ENCODE results near the gene CCNC.

CCNC gene

GRCh38 chr6:99507648-99508047 lies 60.8 kb downstream of the CCNC start:
- ChIA-PET CTCF (no interaction called here), POLR2A (no interaction called here)
- DNase-seq (ENCODE audit: extremely low spot score): no peak
- TF ChIP-seq BHLHE40 (IDR thresholded peaks at IDR 0.05; ENCODE audit: borderline replicate concordance) (no peak), ZNF384 (IDR thresholded peaks at IDR 0.05) (no peak), TARDBP (IDR thresholded peaks at IDR 0.05) (no peak)

GRCh38 chr6:99501762-99502161 lies 66.7 kb downstream of the CCNC start:
- POLR2A ChIA-PET: no interaction called here
- TF ChIP-seq BHLHE40 (IDR thresholded peaks at IDR 0.05; ENCODE audit: borderline replicate concordance): no peak
- TF ChIP-seq HDGF (IDR thresholded peaks at IDR 0.05; ENCODE audit: borderline replicate concordance): no peak
- no peak for TF ChIP-seq CTBP1 (IDR thresholded peaks at IDR 0.05; ENCODE audit: borderline replicate concordance)
- TF ChIP-seq L3MBTL2 (conservative IDR thresholded peaks at IDR 0.05): no peak
- TF ChIP-seq LEF1 (IDR thresholded peaks at IDR 0.05; ENCODE audit: borderline replicate concordance): no peak
- TF ChIP-seq TARDBP (IDR thresholded peaks at IDR 0.05): no peak
- no peak for TF ChIP-seq SUZ12 (IDR thresholded peaks at IDR 0.05)
- TF ChIP-seq ELF4 (IDR thresholded peaks at IDR 0.05): no peak
- TF ChIP-seq FOXM1 (IDR thresholded peaks at IDR 0.05; ENCODE audit: borderline replicate concordance): no peak
- TF ChIP-seq ZNF384 (IDR thresholded peaks at IDR 0.05): no peak
- TF ChIP-seq FOXA1 (IDR thresholded peaks at IDR 0.05): no peak
- TF ChIP-seq FOXK2 (IDR thresholded peaks at IDR 0.05): no peak
- TF ChIP-seq PKNOX1 (IDR thresholded peaks at IDR 0.05): no peak
- TF ChIP-seq SP1 (IDR thresholded peaks at IDR 0.05): no peak
- no peak for TF ChIP-seq ARNT (IDR thresholded peaks at IDR 0.05)
- no peak for TF ChIP-seq NFRKB (IDR thresholded peaks at IDR 0.05)
- no peak for DNase-seq (ENCODE audit: extremely low spot score)
- CTCF ChIA-PET: interaction anchor here (0.6 to 1.0 kb wide), 2 partner anchors 22 to 157 kb away, joined by 3 read pairs; no protein-coding TSS in a partner anchor

- CTCF ChIA-PET: interaction anchor here (0.6 kb wide), 1 partner anchor 116 kb away, joined by 3 read pairs; no protein-coding TSS in a partner anchor
- POLR2A ChIA-PET: no interaction called here
- TF ChIP-seq FOXM1 (IDR thresholded peaks at IDR 0.05; ENCODE audit: borderline replicate concordance) (no peak), SP1 (IDR thresholded peaks at IDR 0.05) (no peak), FOXK2 (IDR thresholded peaks at IDR 0.05) (no peak), NFRKB (IDR thresholded peaks at IDR 0.05) (no peak), ZNF384 (IDR thresholded peaks at IDR 0.05) (no peak), HDGF (IDR thresholded peaks at IDR 0.05; ENCODE audit: borderline replicate concordance) (no peak), CTBP1 (IDR thresholded peaks at IDR 0.05; ENCODE audit: borderline replicate concordance) (no peak), ARNT (IDR thresholded peaks at IDR 0.05) (no peak), L3MBTL2 (conservative IDR thresholded peaks at IDR 0.05) (no peak)
- DNase-seq (ENCODE audit: extremely low spot score): no peak
Measured at GRCh38 chr6:99498421-99498820, 70.0 kb downstream of the CCNC start.

- DNase-seq (ENCODE audit: extremely low spot score): no peak
- ChIA-PET CTCF (no interaction called here), POLR2A (no interaction called here)
- TF ChIP-seq FOXA1 (IDR thresholded peaks at IDR 0.05) (no peak), L3MBTL2 (conservative IDR thresholded peaks at IDR 0.05) (no peak), TARDBP (IDR thresholded peaks at IDR 0.05) (no peak), BHLHE40 (IDR thresholded peaks at IDR 0.05; ENCODE audit: borderline replicate concordance) (no peak), ARNT (IDR thresholded peaks at IDR 0.05) (no peak), SP1 (IDR thresholded peaks at IDR 0.05) (no peak), FOXK2 (IDR thresholded peaks at IDR 0.05) (no peak), ELF4 (IDR thresholded peaks at IDR 0.05) (no peak), CTBP1 (IDR thresholded peaks at IDR 0.05; ENCODE audit: borderline replicate concordance) (no peak), LEF1 (IDR thresholded peaks at IDR 0.05; ENCODE audit: borderline replicate concordance) (no peak), SUZ12 (IDR thresholded peaks at IDR 0.05) (no peak), ZNF384 (IDR thresholded peaks at IDR 0.05) (no peak), NFRKB (IDR thresholded peaks at IDR 0.05) (no peak), PKNOX1 (IDR thresholded peaks at IDR 0.05) (no peak)
Measured at GRCh38 chr6:99495466-99495865, 73.0 kb downstream of the CCNC start.
